Measurements from ENCODE around the gene CHST12.

CHST12 gene

DNA sequence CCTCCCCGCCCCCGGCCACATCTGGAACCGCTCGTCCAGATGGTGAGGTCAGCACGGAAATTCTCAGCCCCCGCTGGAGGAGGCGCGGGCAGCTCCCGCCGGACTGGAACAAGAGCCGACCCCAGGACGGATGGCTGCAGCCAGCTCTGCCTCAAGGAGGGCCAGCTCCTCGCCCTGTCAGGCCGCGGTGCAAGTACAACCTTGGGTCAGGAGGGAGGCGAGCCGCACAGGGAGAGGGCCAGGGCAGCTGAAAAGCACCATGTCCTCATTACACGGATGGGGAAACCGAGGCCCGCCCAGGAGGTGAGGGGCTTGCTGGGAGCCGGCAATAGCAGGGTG lies 76.6 kb downstream of the CHST12 start:
- no peak for DNase-seq (ENCODE audit: low read depth)

DNA sequence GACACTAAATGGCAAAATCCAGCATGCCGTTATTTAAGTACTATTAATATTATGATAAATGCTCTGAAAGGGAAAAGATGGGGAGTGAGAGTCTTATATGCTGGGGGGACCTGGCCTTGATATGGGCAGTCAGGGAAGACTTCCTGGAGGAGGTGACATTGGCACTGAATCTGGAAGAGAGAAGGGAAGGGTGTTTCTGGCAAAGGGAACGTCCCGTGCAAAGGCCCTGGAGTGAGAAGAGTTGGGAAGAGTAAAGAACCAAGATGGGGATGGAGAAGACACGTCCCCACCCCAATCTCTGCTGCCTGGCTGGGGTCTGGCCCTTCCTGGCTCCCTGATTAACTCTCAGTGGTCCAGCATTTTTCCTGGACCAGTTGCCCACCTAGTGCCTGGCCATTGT lies 77.8 kb downstream of the CHST12 start:
- DNase-seq (ENCODE audit: low read depth) = no peak
- no peak overlapping the region for H3K4me3 ChIP-seq (ENCODE audit: low read depth, low read length)
- TF ChIP-seq, protein P1, sequence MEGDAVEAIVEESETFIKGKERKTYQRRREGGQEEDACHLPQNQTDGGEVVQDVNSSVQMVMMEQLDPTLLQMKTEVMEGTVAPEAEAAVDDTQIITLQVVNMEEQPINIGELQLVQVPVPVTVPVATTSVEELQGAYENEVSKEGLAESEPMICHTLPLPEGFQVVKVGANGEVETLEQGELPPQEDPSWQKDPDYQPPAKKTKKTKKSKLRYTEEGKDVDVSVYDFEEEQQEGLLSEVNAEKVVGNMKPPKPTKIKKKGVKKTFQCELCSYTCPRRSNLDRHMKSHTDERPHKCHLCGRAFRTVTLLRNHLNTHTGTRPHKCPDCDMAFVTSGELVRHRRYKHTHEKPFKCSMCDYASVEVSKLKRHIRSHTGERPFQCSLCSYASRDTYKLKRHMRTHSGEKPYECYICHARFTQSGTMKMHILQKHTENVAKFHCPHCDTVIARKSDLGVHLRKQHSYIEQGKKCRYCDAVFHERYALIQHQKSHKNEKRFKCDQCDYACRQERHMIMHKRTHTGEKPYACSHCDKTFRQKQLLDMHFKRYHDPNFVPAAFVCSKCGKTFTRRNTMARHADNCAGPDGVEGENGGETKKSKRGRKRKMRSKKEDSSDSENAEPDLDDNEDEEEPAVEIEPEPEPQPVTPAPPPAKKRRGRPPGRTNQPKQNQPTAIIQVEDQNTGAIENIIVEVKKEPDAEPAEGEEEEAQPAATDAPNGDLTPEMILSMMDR (IDR thresholded peaks at IDR 0.05; ENCODE audit: control insufficient read depth, extremely low read depth, insufficient read depth) = no peak

More for the DNA sequence above, 76.6 kb downstream of the CHST12 start:
- TF ChIP-seq, protein P1 (IDR thresholded peaks at IDR 0.05; ENCODE audit: control insufficient read depth, extremely low read depth, insufficient read depth) = no peak
- H3K4me3 ChIP-seq (ENCODE audit: low read depth, low read length) = no peak overlapping the region

DNA sequence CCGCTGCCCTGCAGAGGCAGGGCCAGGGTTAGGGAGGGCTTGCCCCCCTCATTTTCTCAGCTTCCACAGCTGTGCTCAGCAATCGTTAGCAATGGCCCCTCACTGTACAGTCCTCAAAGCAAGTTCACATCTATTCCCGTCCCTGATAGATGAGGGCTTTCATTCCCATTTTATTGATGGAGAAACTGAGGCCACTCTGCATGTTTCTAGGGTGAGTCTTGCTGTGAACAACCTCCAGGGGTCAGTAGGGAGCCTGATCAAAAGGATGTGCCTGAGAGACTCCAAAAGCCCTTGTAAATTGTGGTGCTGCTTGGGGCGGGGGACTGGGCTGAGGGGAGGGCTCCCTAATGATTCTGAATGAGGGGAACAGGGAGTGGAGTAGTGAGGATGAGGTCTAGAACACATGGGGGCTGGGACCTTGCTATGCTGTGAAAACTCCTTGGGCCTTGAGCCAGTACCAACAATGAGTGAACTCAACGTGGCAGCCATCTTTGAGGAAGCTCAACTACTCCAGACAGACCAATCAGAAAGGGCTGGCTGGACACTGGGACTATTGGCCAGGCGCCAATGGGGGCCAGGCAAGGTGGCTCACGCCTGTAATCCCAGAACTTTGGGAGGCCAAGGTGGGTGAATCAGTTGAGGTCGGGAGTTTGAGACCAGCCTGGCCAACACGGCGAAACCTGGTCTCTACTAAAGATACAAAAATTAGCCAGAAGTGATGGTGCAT lies 79.5 kb downstream of the CHST12 start:
- no peak for DNase-seq (ENCODE audit: low read depth)
- TF ChIP-seq, protein P1 (IDR thresholded peaks at IDR 0.05; ENCODE audit: control insufficient read depth, extremely low read depth, insufficient read depth) = no peak
- H3K4me3 ChIP-seq (ENCODE audit: low read depth, low read length) = no peak overlapping the region

DNA sequence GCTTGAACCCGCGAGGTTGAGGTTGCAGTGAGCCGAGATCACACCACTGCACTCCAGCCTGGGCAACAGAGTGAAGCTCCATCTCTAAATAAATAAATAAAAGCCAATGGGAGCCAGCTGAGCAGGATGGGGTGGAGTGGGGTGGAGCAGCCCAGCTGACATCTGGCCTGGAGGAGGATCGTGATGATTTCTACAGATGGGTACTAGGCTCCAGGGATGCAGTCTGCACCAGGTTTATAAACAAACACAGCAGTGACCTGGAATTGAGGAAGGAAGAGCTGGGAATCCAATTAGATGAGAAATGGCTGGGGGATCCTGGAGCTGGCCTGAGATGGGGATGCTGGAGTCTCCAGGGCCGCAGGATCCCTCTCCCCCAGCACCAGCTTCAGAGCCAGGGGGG lies 80.1 kb downstream of the CHST12 start:
- H3K4me3 ChIP-seq (ENCODE audit: low read depth, low read length) = no peak overlapping the region
- DNase-seq (ENCODE audit: low read depth) = no peak
- TF ChIP-seq, protein P1 (IDR thresholded peaks at IDR 0.05; ENCODE audit: control insufficient read depth, extremely low read depth, insufficient read depth) = no peak

DNA sequence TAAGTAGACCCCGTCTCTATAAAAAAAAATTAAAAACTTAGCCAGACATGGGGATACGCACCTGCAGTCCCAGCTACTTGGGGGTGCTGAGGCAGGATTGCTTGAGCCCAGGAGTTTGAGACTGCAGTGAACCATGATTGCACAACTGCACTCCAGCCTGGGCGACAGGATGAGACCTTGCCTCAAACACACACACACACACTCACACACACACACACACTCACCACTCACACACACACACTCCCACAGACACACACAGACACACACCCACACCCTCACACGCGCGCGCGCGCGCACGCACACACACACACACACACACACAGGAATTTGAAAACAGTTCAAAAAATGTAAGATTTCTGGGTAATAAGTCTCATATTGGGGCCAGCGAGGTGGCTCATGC lies 81.5 kb downstream of the CHST12 start:
- no peak for DNase-seq (ENCODE audit: low read depth)
- no peak overlapping the region for H3K4me3 ChIP-seq (ENCODE audit: low read depth, low read length)
- TF ChIP-seq, protein P1 (IDR thresholded peaks at IDR 0.05; ENCODE audit: control insufficient read depth, extremely low read depth, insufficient read depth) = no peak

DNA sequence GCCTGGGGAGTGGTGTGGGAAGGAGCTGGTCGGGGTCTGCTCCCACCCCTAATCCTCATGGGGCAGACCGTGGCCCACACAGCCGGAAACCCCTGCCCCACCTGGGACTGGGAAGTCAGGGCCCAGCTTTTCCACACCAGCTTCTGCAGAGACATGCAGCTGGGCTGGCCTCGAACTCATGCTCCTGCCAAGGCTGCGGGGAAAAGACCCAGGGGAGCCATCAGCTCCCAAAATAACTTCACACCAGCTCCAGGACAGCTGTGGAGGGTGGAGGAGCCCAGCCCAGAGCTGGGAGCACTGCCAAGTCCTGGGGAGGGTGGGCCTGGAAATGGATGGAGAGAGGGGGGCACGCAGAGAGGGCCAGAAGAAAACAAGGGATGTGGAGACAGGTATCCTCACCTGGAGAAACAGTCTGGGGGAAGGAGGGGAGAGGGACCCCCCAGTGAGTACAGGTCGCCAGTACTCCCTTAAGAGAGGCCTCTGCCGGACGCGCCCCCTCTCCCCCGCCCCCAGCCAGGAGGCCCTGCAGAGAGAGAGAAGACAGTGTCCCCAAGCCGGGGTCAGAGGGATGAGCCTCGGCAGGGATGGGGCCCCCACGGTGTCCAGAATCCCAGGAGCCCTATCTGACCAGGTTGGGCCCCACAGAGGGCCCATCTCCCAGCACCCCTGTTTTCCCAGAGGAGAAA lies 84.3 kb downstream of the CHST12 start:
- TF ChIP-seq, protein P1 (IDR thresholded peaks at IDR 0.05; ENCODE audit: control insufficient read depth, extremely low read depth, insufficient read depth) = no peak

More for the DNA sequence above, 84.3 kb downstream of the CHST12 start:
- no peak for DNase-seq (ENCODE audit: low read depth)
- no peak overlapping the region for H3K4me3 ChIP-seq (ENCODE audit: low read depth, low read length)

Measured in LNCaP clone FGC (cell line).